GM18505 (cell line): ENCODE data around the gene PACSIN1.

Experiments used
- ATAC-seq: cut with Tn5 transposase; IDR thresholded peaks from one replicate; pipeline ENCODE4 v1.9.1; 2021; ENCODE audit not compliant: unreplicated experiment
- POLR2A ChIP-seq: IDR thresholded peaks from 4 replicates; pipeline ENCODE4 v1.6.1; 2011; ENCODE audit warnings: borderline replicate concordance; ENCODE audit not compliant: insufficient read depth, insufficient read length; ENCODE audit errors: extremely low read depth

PACSIN1 gene

GRCh38 chr6:34549026-34549803 lies 83.3 kb downstream of the PACSIN1 start:
- TF ChIP-seq POLR2A = no peak
- no peak for ATAC-seq

GRCh38 chr6:34549804-34550202 lies 83.9 kb downstream of the PACSIN1 start:
- no peak for ATAC-seq
- TF ChIP-seq POLR2A = no peak

- no peak for TF ChIP-seq POLR2A
- ATAC-seq = no peak
Measured at GRCh38 chr6:34551720-34552119, 85.8 kb downstream of the PACSIN1 start.

- TF ChIP-seq POLR2A = no peak
- ATAC-seq = no peak
Measured at GRCh38 chr6:34552620-34553019, 86.7 kb downstream of the PACSIN1 start.

GRCh38 chr6:34553146-34553545 lies 87.3 kb downstream of the PACSIN1 start:
- ATAC-seq = no peak
- no peak for TF ChIP-seq POLR2A

- no peak for TF ChIP-seq POLR2A
- ATAC-seq = no peak
Measured at GRCh38 chr6:34553750-34554149, 87.9 kb downstream of the PACSIN1 start.

- no peak for TF ChIP-seq POLR2A
- ATAC-seq = no peak
Measured at GRCh38 chr6:34554291-34555006, 88.6 kb downstream of the PACSIN1 start.

GRCh38 chr6:34555007-34555322 lies 89.1 kb downstream of the PACSIN1 start:
- TF ChIP-seq POLR2A = no peak
- ATAC-seq = no peak

GRCh38 chr6:34555328-34555727 lies 89.5 kb downstream of the PACSIN1 start:
- no peak for ATAC-seq
- no peak for TF ChIP-seq POLR2A

GRCh38 chr6:34556031-34556471 lies 90.2 kb downstream of the PACSIN1 start, which contains the start of gene SPDEF:
TSS of gene SPDEF (minus strand) at chr6:34556329. CDS start at chr6:34544455, 11,874 bp downstream.
- no peak for TF ChIP-seq POLR2A
- no peak for ATAC-seq

GRCh38 chr6:34556493-34556892 lies 90.6 kb downstream of the PACSIN1 start:
- no peak for ATAC-seq
- no peak for TF ChIP-seq POLR2A

GRCh38 chr6:34557228-34557627 lies 91.4 kb downstream of the PACSIN1 start:
- TF ChIP-seq POLR2A = no peak
- ATAC-seq = no peak

- no peak for TF ChIP-seq POLR2A
- ATAC-seq = no peak
Measured at GRCh38 chr6:34558172-34558714, 92.4 kb downstream of the PACSIN1 start.
